ENCODE data around the gene VWA8.
"Not testable (repeated sequence)": the region's sequence is repeated elsewhere in the genome, so short reads cannot be mapped to it uniquely, and the experiment has no call there.

The VWA8 gene

GRCh38 chr13:41588899-41589298 lies 372.0 kb downstream of the VWA8 start:
- peak in 1 of 2 experiments; percentile 9 for DNase-seq (ENCODE audit: low read depth in 2 of 2)

- DNase-seq (ENCODE audit: low read depth in 2 of 2): no peak
Measured at GRCh38 chr13:41588448-41588847, 372.5 kb downstream of the VWA8 start.

GRCh38 chr13:41587490-41587889 lies 373.4 kb downstream of the VWA8 start:
- no peak for DNase-seq (ENCODE audit: low read depth in 2 of 2)

GRCh38 chr13:41586216-41586615 lies 374.7 kb downstream of the VWA8 start:
- no peak for DNase-seq (ENCODE audit: low read depth in 2 of 2)

- no peak for DNase-seq (ENCODE audit: low read depth in 2 of 2)
Measured at GRCh38 chr13:41582027-41582463, 378.9 kb downstream of the VWA8 start.

GRCh38 chr13:41580345-41580744 lies 380.6 kb downstream of the VWA8 start:
- no peak for DNase-seq (ENCODE audit: low read depth in 2 of 2)

- no peak for DNase-seq (ENCODE audit: low read depth in 2 of 2)
Measured at GRCh38 chr13:41579881-41580280, 381.0 kb downstream of the VWA8 start.

- no peak for DNase-seq (ENCODE audit: low read depth in 2 of 2)
Measured at GRCh38 chr13:41579168-41579567, 381.7 kb downstream of the VWA8 start.

- DNase-seq (ENCODE audit: low read depth in 2 of 2): no peak
Measured at GRCh38 chr13:41578371-41578770, 382.5 kb downstream of the VWA8 start.

- DNase-seq (ENCODE audit: low read depth in 2 of 2): no peak
Measured at GRCh38 chr13:41577436-41577835, 383.5 kb downstream of the VWA8 start.

GRCh38 chr13:41573640-41574039 lies 387.3 kb downstream of the VWA8 start:
- DNase-seq (ENCODE audit: low read depth in 2 of 2): not testable (repeated sequence)

- not testable (repeated sequence) for DNase-seq (ENCODE audit: low read depth in 2 of 2)
Measured at GRCh38 chr13:41571817-41572340, 389.0 kb downstream of the VWA8 start.

- DNase-seq (ENCODE audit: low read depth in 2 of 2): no peak
Measured at GRCh38 chr13:41568972-41569351, 391.9 kb downstream of the VWA8 start.

- no peak for DNase-seq (ENCODE audit: low read depth in 2 of 2)
Measured at GRCh38 chr13:41568143-41568971, 392.6 kb downstream of the VWA8 start.

- no peak for DNase-seq (ENCODE audit: low read depth in 2 of 2)
Measured at GRCh38 chr13:41567363-41567762, 393.5 kb downstream of the VWA8 start.

GRCh38 chr13:41565846-41566245 lies 395.1 kb downstream of the VWA8 start:
- DNase-seq (ENCODE audit: low read depth in 2 of 2): no peak

GRCh38 chr13:41565216-41565615 lies 395.7 kb downstream of the VWA8 start:
- DNase-seq (ENCODE audit: low read depth in 2 of 2): no peak

- DNase-seq (ENCODE audit: low read depth in 2 of 2): no peak
Measured at GRCh38 chr13:41563984-41564365, 396.9 kb downstream of the VWA8 start.

GRCh38 chr13:41563341-41563983 lies 397.4 kb downstream of the VWA8 start:
- no peak for DNase-seq (ENCODE audit: low read depth in 2 of 2)

- no peak for DNase-seq (ENCODE audit: low read depth in 2 of 2)
Measured at GRCh38 chr13:41562541-41563178, 398.2 kb downstream of the VWA8 start.

- DNase-seq (ENCODE audit: low read depth in 2 of 2): no peak
Measured at GRCh38 chr13:41562083-41562482, 398.8 kb downstream of the VWA8 start.

GRCh38 chr13:41561170-41561569 lies 399.7 kb downstream of the VWA8 start:
- DNase-seq (ENCODE audit: low read depth in 2 of 2): no peak

Data from stimulated activated CD4-positive, alpha-beta T cell treated with anti-CD3 and anti-CD28 coated beads, Interleukin-12 subunit alpha, Interleukin-12 subunit beta, amount 100 ng/mL, for 24 hours (primary cell).